ENCODE measurements around the gene HNRNPA2B1. TPM values are rescaled to one million over a fixed set of nuclear protein-coding genes. Genes with fewer than 3 reads are reported as not detected.

HNRNPA2B1 gene
- total and polyA plus RNA-seq, 2 of the 8 experiments (the other 6 are each of a cell fraction or from before 2014, with no cell fraction given), result 276 to 1,255 TPM

GRCh38 chr7:26172048-26172447 lies 28.5 kb downstream of the HNRNPA2B1 start (continued):
- TF ChIP-seq CHD7 (IDR thresholded peaks at IDR 0.05; ENCODE audit: insufficient replicate concordance, low read length) (no peak), CHD1 (IDR thresholded peaks at IDR 0.05; ENCODE audit: low read depth, low read length) (no peak), EGR1 (IDR thresholded peaks at IDR 0.05; ENCODE audit: borderline replicate concordance, low read depth, low read length) (no peak), SAP30 (IDR thresholded peaks at IDR 0.05; ENCODE audit: insufficient read depth, insufficient replicate concordance, low read length) (no peak), HDAC2 (IDR thresholded peaks at IDR 0.05; ENCODE audit: borderline replicate concordance in 1 of 2, low read depth in 2 of 2, low read length in 2 of 2) (no peak)

Data from H1 (cell line).